H1 (cell line): ENCODE results near the gene SURF2. TPM values are rescaled to one million over a fixed set of nuclear protein-coding genes. Genes with fewer than 3 reads are reported as not detected.
A peak's percentile ranks its signal among the peaks of the same experiment; 100 is the strongest.

Experiments used
- CTCF ChIA-PET: fragments of 300-600 bp; sonication (Branson Sonifier 250); formaldehyde crosslinking; loops from one replicate; lab custom pipeline; 2021; ENCODE audit not compliant: partially characterized antibody; lab: Charles Lee
- POLR2A ChIA-PET: fragments of 300-600 bp; sonication (Branson Sonifier 250); formaldehyde crosslinking; loops from one replicate; lab custom pipeline; 2021; ENCODE audit warnings: inconsistent platforms; ENCODE audit not compliant: partially characterized antibody; lab: Charles Lee
- DNase-seq, 2 experiments: peaks; one replicate each; pipeline versions ENCODE4 v3.0.0 to v3.0.0-alpha.2; 2010 to 2022; ENCODE audit warnings: low spot score in 2 of 2, low read depth in 1 of 2, mixed read lengths in 1 of 2
- FAIRE-seq: peaks from 2 replicates; lab custom pipeline; 2011; peaks lifted over from hg19 to GRCh38; lab: Jason Lieb, UNC
- H2AFZ ChIP-seq: 2 replicates; pipeline ENCODE4 v1.8.1; 2012; ENCODE audit warnings: low read length, inconsistent platforms
- H2AK5ac ChIP-seq: 2 replicates; pipeline ENCODE4 v1.6.1; 2013; ENCODE audit warnings: low read depth, low read length
- H2BK120ac ChIP-seq: replicated peaks from 2 replicates; pipeline ENCODE3; 2013; ENCODE audit warnings: low read depth, low read length, inconsistent platforms
- H2BK12ac ChIP-seq: 2 replicates; pipeline ENCODE4 v1.6.1; 2013; ENCODE audit warnings: low read depth, low read length
- H2BK15ac ChIP-seq: 2 replicates; pipeline ENCODE4 v1.6.1; 2013; ENCODE audit warnings: low read length
- H2BK20ac ChIP-seq: 2 replicates; pipeline ENCODE4 v1.6.1; 2013; ENCODE audit warnings: low read length
- H2BK5ac ChIP-seq: 2 replicates; pipeline ENCODE4 v1.6.1; 2013; ENCODE audit warnings: low read depth, low read length
- H3K14ac ChIP-seq: 2 replicates; pipeline ENCODE4 v1.6.1; 2013; ENCODE audit warnings: inconsistent platforms; ENCODE audit not compliant: insufficient read length
- H3K18ac ChIP-seq: 2 replicates; pipeline ENCODE4 v1.6.1; 2013; ENCODE audit warnings: low read length; ENCODE audit errors: extremely low read depth
- H3K23ac ChIP-seq: 2 replicates; pipeline ENCODE4 v1.6.1; 2013; ENCODE audit warnings: inconsistent platforms; ENCODE audit not compliant: insufficient read length
- H3K23me2 ChIP-seq: 2 replicates; pipeline ENCODE4 v1.6.1; 2013; ENCODE audit warnings: low read depth, low read length
- H3K27ac ChIP-seq: 2 replicates; pipeline ENCODE4 v1.6.1; 2011; ENCODE audit warnings: low read depth, low read length, inconsistent platforms
- H3K27me3 ChIP-seq, 4 experiments: replicated peaks in 1 of 4; 1 replicate in 1 of 4; 2 replicates in 3 of 4; pipeline versions ENCODE4 v1.6.1 to v1.8.1; 2011 to 2013; ENCODE audit warnings: low read length in 3 of 4, mild to moderate bottlenecking in 3 of 4, inconsistent platforms in 2 of 4, mixed read lengths in 2 of 4, moderate library complexity in 1 of 4; ENCODE audit not compliant: control insufficient read depth in 3 of 4, insufficient read depth in 3 of 4; ENCODE audit errors: extremely low read depth in 1 of 4
- H3K36me3 ChIP-seq, 4 experiments: 2 replicates each; pipeline versions ENCODE4 v1.6.1 to v1.8.1; 2011 to 2013; ENCODE audit warnings: mild to moderate bottlenecking in 4 of 4, low read length in 3 of 4, moderate library complexity in 2 of 4, control low read depth in 1 of 4, inconsistent platforms in 1 of 4; ENCODE audit not compliant: insufficient read depth in 4 of 4, control insufficient read depth in 2 of 4
- H3K4ac ChIP-seq: replicated peaks from 2 replicates; pipeline ENCODE3; 2013; ENCODE audit warnings: low read length, low read depth, mixed read lengths, inconsistent platforms; ENCODE audit not compliant: insufficient read length
- H3K4me1 ChIP-seq, 4 experiments: replicated peaks in 1 of 4; 1 replicate in 1 of 4; 2 replicates in 3 of 4; pipeline versions ENCODE4 v1.6.1 to v1.8.1; 2011 to 2013; ENCODE audit warnings: low read length in 3 of 4, inconsistent platforms in 2 of 4, mixed read lengths in 1 of 4; ENCODE audit not compliant: insufficient read depth in 4 of 4, control insufficient read depth in 3 of 4
- H3K4me2 ChIP-seq, 2 experiments: 2 replicates each; pipeline versions ENCODE4 v1.6.1 to v1.8.1; 2011 to 2013; ENCODE audit warnings: low read depth in 2 of 2, low read length in 2 of 2, control low read depth in 1 of 2, inconsistent platforms in 1 of 2, mild to moderate bottlenecking in 1 of 2; ENCODE audit not compliant: insufficient read depth in 1 of 2
- H3K4me3 ChIP-seq, 4 experiments: fragments of 200-600, 300-600 bp in 1 of 4; sonication (generic), shearing (Covaris generic), sonication (Bioruptor Twin) in 1 of 4; 2 replicates each; pipeline versions ENCODE4 v1.5.1 to v1.8.1; 2011 to 2016; ENCODE audit warnings: low read length in 4 of 4, low read depth in 3 of 4, control low read depth in 2 of 4, inconsistent platforms in 2 of 4, mild to moderate bottlenecking in 2 of 4, mixed read lengths in 1 of 4, moderate library complexity in 1 of 4; ENCODE audit not compliant: insufficient read depth in 2 of 4; ENCODE audit errors: extremely low read depth in 1 of 4
- H3K56ac ChIP-seq: replicated peaks from 2 replicates; pipeline ENCODE3; 2013; ENCODE audit warnings: low read depth, mild to moderate bottlenecking, mixed read lengths, low read length, inconsistent platforms; ENCODE audit not compliant: insufficient read length
- H3K79me1 ChIP-seq: 2 replicates; pipeline ENCODE4 v1.6.1; 2013; ENCODE audit warnings: low read depth, low read length, control low read depth
- H3K79me2 ChIP-seq, 2 experiments: 2 replicates each; pipeline versions ENCODE4 v1.6.1 to v1.8.1; 2012 to 2013; ENCODE audit warnings: low read length in 2 of 2, mild to moderate bottlenecking in 2 of 2, inconsistent platforms in 1 of 2; ENCODE audit not compliant: insufficient read depth in 2 of 2, control insufficient read depth in 1 of 2
- H3K9ac ChIP-seq, 4 experiments: replicated peaks in 1 of 4; 1 replicate in 1 of 4; 2 replicates in 3 of 4; pipeline versions ENCODE4 v1.6.1 to v1.8.1; 2011 to 2013; ENCODE audit warnings: low read depth in 3 of 4, low read length in 3 of 4, control low read depth in 2 of 4, mild to moderate bottlenecking in 2 of 4, moderate library complexity in 2 of 4, inconsistent platforms in 1 of 4; ENCODE audit errors: extremely low read depth in 1 of 4
- H3K9me3 ChIP-seq, 2 experiments: 2 replicates each; pipeline versions ENCODE4 v1.6.1 to v1.8.1; 2012 to 2013; ENCODE audit warnings: mild to moderate bottlenecking in 2 of 2, moderate library complexity in 2 of 2, control low read depth in 1 of 2, inconsistent platforms in 1 of 2, low read depth in 1 of 2, low read length in 1 of 2, mixed read lengths in 1 of 2; ENCODE audit not compliant: insufficient read depth in 2 of 2
- H4K20me1 ChIP-seq, 2 experiments: replicated peaks in 1 of 2; 2 replicates each; pipeline versions ENCODE3 to v1.8.1; 2011 to 2013; ENCODE audit warnings: inconsistent platforms in 2 of 2, low read length in 2 of 2, mild to moderate bottlenecking in 1 of 2; ENCODE audit not compliant: insufficient read depth in 2 of 2, control insufficient read depth in 1 of 2
- H4K5ac ChIP-seq: 2 replicates; pipeline ENCODE4 v1.6.1; 2013; ENCODE audit warnings: low read length, low read depth, mixed read lengths, inconsistent platforms; ENCODE audit not compliant: insufficient read length
- H4K8ac ChIP-seq: 2 replicates; pipeline ENCODE4 v1.8.0; 2013; ENCODE audit warnings: mild to moderate bottlenecking, moderate library complexity, low read length, inconsistent platforms; ENCODE audit not compliant: insufficient read depth; ENCODE audit errors: extremely low read depth
- H4K91ac ChIP-seq: replicated peaks from 2 replicates; pipeline ENCODE3; 2013; ENCODE audit warnings: low read length, mixed read lengths, inconsistent platforms; ENCODE audit not compliant: insufficient read length
- GABPA ChIP-seq: IDR thresholded peaks from 2 replicates; pipeline ENCODE4 v1.6.1; 2011; ENCODE audit warnings: mild to moderate bottlenecking, low read length, moderate library complexity, borderline replicate concordance; ENCODE audit not compliant: insufficient read depth
- GTF2F1 ChIP-seq: IDR thresholded peaks from 2 replicates; pipeline ENCODE4 v1.6.1; 2012; ENCODE audit warnings: low read depth, low read length, improper control_type of control experiment, borderline replicate concordance
- JUN ChIP-seq: IDR thresholded peaks from 2 replicates; pipeline ENCODE4 v1.6.1; 2011; ENCODE audit warnings: low read depth, mild to moderate bottlenecking, improper control_type of control experiment, low read length
- JUND ChIP-seq: IDR thresholded peaks from 2 replicates; pipeline ENCODE4 v1.6.1; 2011; ENCODE audit warnings: mild to moderate bottlenecking, improper control_type of control experiment, low read length
- RAD21 ChIP-seq, 2 experiments: IDR thresholded peaks in 1 of 2; conservative IDR thresholded peaks in 1 of 2; 2 replicates each; pipeline ENCODE4 v1.6.1; 2011; ENCODE audit warnings: low read depth in 2 of 2, low read length in 2 of 2, improper control_type of control experiment in 1 of 2, inconsistent platforms in 1 of 2, mild to moderate bottlenecking in 1 of 2, moderate library complexity in 1 of 2
- RNF2 ChIP-seq: fragments of 200-900, 300-1000 bp; sonication (generic); IDR thresholded peaks from 2 replicates; pipeline ENCODE4 v1.7.1; 2016; ENCODE audit warnings: borderline replicate concordance, low read depth, mild to moderate bottlenecking, antibody characterized with exemption, low read length; ENCODE audit not compliant: poor library complexity, severe bottlenecking; ENCODE audit errors: missing control alignments
- SIRT6 ChIP-seq: IDR thresholded peaks from one replicate; pipeline ENCODE4 v1.7.1; 2012; ENCODE audit warnings: low read length, inconsistent platforms
- SP4 ChIP-seq: IDR thresholded peaks from 2 replicates; pipeline ENCODE4 v1.6.1; 2012; ENCODE audit warnings: low read length, inconsistent platforms
- WGBS, 2 experiments: shearing (Covaris generic) in 1 of 2; methylation state at CpG; one replicate each; pipeline versions ENCODE4 v1.1.6 to v1.1.7; 2013 to 2015; ENCODE audit warnings: low lambda C conversion rate in 2 of 2, mixed read lengths in 2 of 2, inconsistent platforms in 1 of 2, low coverage in 1 of 2, missing lambda C conversion rate in 1 of 2; ENCODE audit not compliant: insufficient replicate concordance in 2 of 2, insufficient coverage in 1 of 2, insufficient read length in 1 of 2; ENCODE audit errors: extremely low coverage in 1 of 2, missing lambda C conversion rate in 1 of 2; 5-methylcytosine and 5-hydroxymethylcytosine counted together
- polyA plus RNA-seq, 7 experiments: library from polyadenylated mRNA; depleted of rRNA in 3 of 7; stranded (reverse) in 5 of 7; unstranded in 2 of 7; fragments of >200 nt in 5 of 7; fragments of 200-250 nt in 2 of 7; gene quantifications; 1 replicate in 5 of 7; 2 replicates in 1 of 7; 4 replicates in 1 of 7; pipeline versions ENCODE4 v1.2.1 to v1.2.3, GENCODE V29; 2011 to 2013; ENCODE audit warnings: missing spikeins in 2 of 7, mixed read lengths in 2 of 7
- total RNA-seq: library from RNA; stranded (reverse); fragmentation: NEBNext Ultra II Directional; extraction: Animal tissue kit (Norgen Biotek cat#: 25700); gene quantifications from 2 replicates; pipeline ENCODE4 v1.2.1, GENCODE V29; 2021
- TF ChIP-seq, protein P1 (sequence below): IDR thresholded peaks from 2 replicates; pipeline ENCODE4 v1.6.1; 2012; ENCODE audit warnings: inconsistent platforms

Gene SURF2
- total and polyA plus RNA-seq, 2 of the 8 experiments (the other 6 are each of a cell fraction or from before 2014, with no cell fraction given) = 36.6 to 37.7 TPM

- H2BK15ac ChIP-seq = no peak overlapping the region
- CTCF ChIA-PET = interaction anchor here (0.8 to 8.2 kb wide), 22 partner anchors 9 to 173 kb away, joined by 3 to 90 read pairs (median 6); partner anchors contain the start of genes ADAMTS13 and STKLD1
- no peak overlapping the region for H3K9ac ChIP-seq
- peaks cover 0 to 8% (median 3%) of the 10 kb centered on the region in 4 experiments; a peak in 4 of 7 replicates for H3K4me1 ChIP-seq
- 96% methylated on average over 20 of the region's 20 CpGs; no CpG with 5 or more reads in 1 of the 2 experiments for WGBS, 2 experiments
- H3K14ac ChIP-seq = no peak overlapping the region
- H3K4me2 ChIP-seq = no peak overlapping the region
- H3K23me2 ChIP-seq = peaks cover 2% of the 10 kb centered on the region; the same call in 1 of the 2 replicates
- no peak overlapping the region for H2AFZ ChIP-seq
- no peak overlapping the region for H4K91ac ChIP-seq
- H3K18ac ChIP-seq = no peak overlapping the region
- peaks cover 0 to 20% of the 10 kb centered on the region in 2 experiments; a peak in 2 of 4 replicates for H3K79me2 ChIP-seq
- peaks cover 8 to 39% (median 28%) of the 10 kb centered on the region in 4 experiments; a peak in 7 of 8 replicates for H3K36me3 ChIP-seq
- DNase-seq (peak in 1 of 2 experiments; percentile 70), FAIRE-seq (no peak)
- no peak overlapping the region for H2BK12ac ChIP-seq
- H2BK20ac ChIP-seq = no peak overlapping the region
- H3K9me3 ChIP-seq = no peaks in the 10 kb centered on the region
- H4K20me1 ChIP-seq = peaks cover 16 to 17% of the 10 kb centered on the region in 2 experiments
- POLR2A ChIA-PET = interaction anchor here (0.6 to 16.1 kb wide), 5 partner anchors 12 to 314 kb away, joined by 3 to 461 read pairs (median 4); partner anchors contain the start of genes MED22, RPL7A, STKLD1 and SURF4
- no peak overlapping the region for H3K4me3 ChIP-seq
- H3K56ac ChIP-seq = no peak overlapping the region
- no peak overlapping the region for H2BK120ac ChIP-seq
- H3K27ac ChIP-seq = no peak overlapping the region
- H2AK5ac ChIP-seq = no peak overlapping the region
- no peak overlapping the region for H3K23ac ChIP-seq
- H3K79me1 ChIP-seq = peaks cover 2% of the 10 kb centered on the region; the same call in 1 of the 2 replicates
- no peak overlapping the region for H4K8ac ChIP-seq
- H4K5ac ChIP-seq = no peak overlapping the region
- no peaks in the 10 kb centered on the region for H3K27me3 ChIP-seq
- H3K4ac ChIP-seq = no peak overlapping the region
- no peak overlapping the region for H2BK5ac ChIP-seq
- TF ChIP-seq JUND (no peak), SP4 (no peak), SIRT6 (no peak), GTF2F1 (no peak), RAD21 (IDR thresholded peaks at IDR 0.05 in 1 of 2, conservative IDR thresholded peaks at IDR 0.05 in 1 of 2; ENCODE audit: low read depth in 2 of 2, low read length in 2 of 2) (peak; percentile 78 to 84), JUN (no peak), RNF2 (no peak), GABPA (no peak)
- TF ChIP-seq, protein P1, sequence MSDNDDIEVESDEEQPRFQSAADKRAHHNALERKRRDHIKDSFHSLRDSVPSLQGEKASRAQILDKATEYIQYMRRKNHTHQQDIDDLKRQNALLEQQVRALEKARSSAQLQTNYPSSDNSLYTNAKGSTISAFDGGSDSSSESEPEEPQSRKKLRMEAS = peak; percentile 40; the same call in 1 of the 2 replicates
Observed at GRCh38 chr9:133359399-133360175, 3.2 kb downstream of the SURF2 start.
